ENCODE measurements around the gene POMT2.
A peak's percentile ranks its signal among the peaks of the same experiment; 100 is the strongest.

GRCh38 chr14:77270361-77271112 lies 50.1 kb downstream of the POMT2 start:
- no peak for TF ChIP-seq POLR2A (IDR thresholded peaks at IDR 0.05; ENCODE audit: low read depth, low read length)
- no peak for TF ChIP-seq CTCF (IDR thresholded peaks at IDR 0.05; ENCODE audit: extremely low read depth in 1 of 2, insufficient read depth in 1 of 2, low read depth in 1 of 2, low read length in 2 of 2)
- TF ChIP-seq JUN (IDR thresholded peaks at IDR 0.05; ENCODE audit: borderline replicate concordance, insufficient read depth, insufficient read length, low read depth) = no peak
- TF ChIP-seq MYC (IDR thresholded peaks at IDR 0.05; ENCODE audit: low read depth, low read length) = no peak
- peak; percentile 92 for TF ChIP-seq EZH2 (IDR thresholded peaks at IDR 0.05; ENCODE audit: borderline replicate concordance, low read depth, low read length, severe bottlenecking)
- TF ChIP-seq, protein P1, sequence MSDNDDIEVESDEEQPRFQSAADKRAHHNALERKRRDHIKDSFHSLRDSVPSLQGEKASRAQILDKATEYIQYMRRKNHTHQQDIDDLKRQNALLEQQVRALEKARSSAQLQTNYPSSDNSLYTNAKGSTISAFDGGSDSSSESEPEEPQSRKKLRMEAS (IDR thresholded peaks at IDR 0.05; ENCODE audit: insufficient read depth, insufficient read length) = no peak
